GM10248 (cell line): ENCODE measurements around the gene ALDOC.

Source experiments
- CTCF ChIA-PET: fragments of 300-600 bp; sonication (Branson Sonifier 250); formaldehyde crosslinking; extraction: SDS; loops from one replicate; lab custom pipeline; 2021; ENCODE audit warnings: antibody characterized with exemption; lab: Yijun Ruan, JAX
- POLR2A ChIA-PET: fragments of 350-650 bp; sonication (Branson Sonifier 250); formaldehyde crosslinking; extraction: SDS; loops from one replicate; lab custom pipeline; 2020; ENCODE audit warnings: antibody characterized with exemption; lab: Yijun Ruan, JAX
- DNase-seq: peaks from one replicate; pipeline ENCODE4 v3.0.0; 2012; ENCODE audit errors: extremely low spot score
- CTCF ChIP-seq: IDR thresholded peaks from 2 replicates; pipeline ENCODE4 v1.5.1; 2012; ENCODE audit warnings: mild to moderate bottlenecking, low read depth; ENCODE audit errors: extremely low read depth, missing control alignments, control extremely low read depth

ALDOC gene

GRCh38 chr17:28547623-28548416 lies 28.9 kb downstream of the ALDOC start:
- DNase-seq: peak; percentile 84
- ChIA-PET POLR2A (no interaction called here), CTCF (interaction anchor here (0.7 to 6.3 kb wide), 34 partner anchors 10 to 600 kb away, joined by 3 to 83 read pairs (median 4); partner anchors contain the start of genes ALDOC, PIGS and SPAG5)
- peak; percentile 91 for TF ChIP-seq CTCF

- POLR2A ChIA-PET: no interaction called here
- TF ChIP-seq CTCF: no peak
- CTCF ChIA-PET: interaction anchor here (0.7 to 6.3 kb wide), 24 partner anchors 9 to 601 kb away, joined by 3 to 83 read pairs (median 4); partner anchors contain the start of genes ALDOC, PIGS and SPAG5
- no peak for DNase-seq
These were observed 29.5 kb downstream of the ALDOC start for GRCh38 chr17:28547096-28547622.

GRCh38 chr17:28545787-28546415 lies 30.8 kb downstream of the ALDOC start:
- CTCF ChIA-PET: interaction anchor here (1.0 to 6.3 kb wide), 9 partner anchors 8 to 129 kb away, joined by 3 to 83 read pairs (median 9); partner anchors contain the start of genes PIGS and SPAG5
- POLR2A ChIA-PET: no interaction called here
- TF ChIP-seq CTCF: no peak

GRCh38 chr17:28545141-28545503 lies 31.6 kb downstream of the ALDOC start:
- ChIA-PET POLR2A (no interaction called here), CTCF (interaction anchor here (1.2 to 5.1 kb wide), 2 partner anchors 9 to 49 kb away, joined by 3 to 48 read pairs; no protein-coding TSS in a partner anchor)
- no peak for TF ChIP-seq CTCF
- DNase-seq: no peak

More at GRCh38 chr17:28545787-28546415, 30.8 kb downstream of the ALDOC start:
- DNase-seq: no peak

GRCh38 chr17:28544402-28545140 lies 32.1 kb downstream of the ALDOC start:
- ChIA-PET POLR2A (no interaction called here), CTCF (interaction anchor here (1.2 to 15.2 kb wide), 2 partner anchors 9 to 47 kb away, joined by 3 to 260 read pairs; no protein-coding TSS in a partner anchor)
- TF ChIP-seq CTCF: no peak
- DNase-seq: no peak
